BE2C (cell line): ENCODE measurements around the gene PLPP2.
"Not testable (repeated sequence)": the region's sequence is repeated elsewhere in the genome, so short reads cannot be mapped to it uniquely, and the experiment has no call there.

Experiments
- DNase-seq: peaks from one replicate; pipeline ENCODE4 v3.0.0-alpha.2; 2020
- H3K27me3 ChIP-seq: fragments of 250-450 bp; sonication (Bioruptor Pico); 2 replicates; pipeline ENCODE4 v1.5.1; 2020; ENCODE audit warnings: mild to moderate bottlenecking
- H3K36me3 ChIP-seq: fragments of 250-450 bp; sonication (Bioruptor Pico); 2 replicates; pipeline ENCODE4 v1.5.1; 2020; ENCODE audit warnings: mild to moderate bottlenecking
- H3K4me1 ChIP-seq: fragments of 250-450 bp; sonication (Bioruptor Pico); 2 replicates; pipeline ENCODE4 v1.5.1; 2020
- H3K4me3 ChIP-seq: 2 replicates; pipeline ENCODE4 v1.5.1; 2011; ENCODE audit warnings: low read depth, low read length
- H3K9me3 ChIP-seq: fragments of 250-450 bp; sonication (Bioruptor Pico); 2 replicates; pipeline ENCODE4 v1.5.1; 2020
- TF ChIP-seq, protein P1 (sequence below): IDR thresholded peaks from 2 replicates; pipeline ENCODE4 v1.5.1; 2012; ENCODE audit warnings: mild to moderate bottlenecking, low read depth, low read length

Gene PLPP2

GRCh38 chr19:246551-246950 is 44.7 kb downstream of the PLPP2 start:
- H3K27me3 ChIP-seq = no peaks in the 10 kb centered on the region
- H3K36me3 ChIP-seq = no peaks in the 10 kb centered on the region
- TF ChIP-seq, protein P1, sequence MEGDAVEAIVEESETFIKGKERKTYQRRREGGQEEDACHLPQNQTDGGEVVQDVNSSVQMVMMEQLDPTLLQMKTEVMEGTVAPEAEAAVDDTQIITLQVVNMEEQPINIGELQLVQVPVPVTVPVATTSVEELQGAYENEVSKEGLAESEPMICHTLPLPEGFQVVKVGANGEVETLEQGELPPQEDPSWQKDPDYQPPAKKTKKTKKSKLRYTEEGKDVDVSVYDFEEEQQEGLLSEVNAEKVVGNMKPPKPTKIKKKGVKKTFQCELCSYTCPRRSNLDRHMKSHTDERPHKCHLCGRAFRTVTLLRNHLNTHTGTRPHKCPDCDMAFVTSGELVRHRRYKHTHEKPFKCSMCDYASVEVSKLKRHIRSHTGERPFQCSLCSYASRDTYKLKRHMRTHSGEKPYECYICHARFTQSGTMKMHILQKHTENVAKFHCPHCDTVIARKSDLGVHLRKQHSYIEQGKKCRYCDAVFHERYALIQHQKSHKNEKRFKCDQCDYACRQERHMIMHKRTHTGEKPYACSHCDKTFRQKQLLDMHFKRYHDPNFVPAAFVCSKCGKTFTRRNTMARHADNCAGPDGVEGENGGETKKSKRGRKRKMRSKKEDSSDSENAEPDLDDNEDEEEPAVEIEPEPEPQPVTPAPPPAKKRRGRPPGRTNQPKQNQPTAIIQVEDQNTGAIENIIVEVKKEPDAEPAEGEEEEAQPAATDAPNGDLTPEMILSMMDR = no peak
- DNase-seq = peak; percentile 9
- H3K4me1 ChIP-seq = no peaks in the 10 kb centered on the region
- H3K4me3 ChIP-seq = no peak overlapping the region
- no peaks in the 10 kb centered on the region for H3K9me3 ChIP-seq

DNA sequence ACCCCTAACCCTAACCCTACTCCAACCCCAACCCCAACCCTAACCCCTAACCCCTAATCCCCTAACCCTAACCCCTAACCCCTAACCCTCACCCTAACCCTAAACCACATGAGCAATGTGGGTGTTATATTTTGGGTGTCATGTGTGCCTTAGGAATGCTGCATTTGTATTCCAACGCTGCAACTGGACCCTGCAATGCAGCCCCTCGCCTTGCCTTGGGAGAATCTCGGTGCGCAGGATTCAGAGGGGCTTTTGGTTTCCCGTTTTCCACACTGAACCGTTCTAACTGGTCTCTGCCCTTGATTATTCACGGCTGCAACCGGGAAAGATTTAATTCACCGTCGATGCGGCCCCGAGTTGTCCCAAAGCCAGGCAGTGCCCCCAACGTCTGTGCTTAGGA is 45.3 kb downstream of the PLPP2 start:
- not testable (repeated sequence) for H3K4me3 ChIP-seq

GRCh38 chr19:245457-245856 is 45.7 kb downstream of the PLPP2 start:
- H3K27me3 ChIP-seq = no peaks in the 10 kb centered on the region
- TF ChIP-seq, protein P1 = no peak
- H3K9me3 ChIP-seq = no peaks in the 10 kb centered on the region
- no peak for DNase-seq
- H3K4me1 ChIP-seq = no peaks in the 10 kb centered on the region
- H3K36me3 ChIP-seq = no peaks in the 10 kb centered on the region
- H3K4me3 ChIP-seq = no peak overlapping the region

More for the DNA sequence above, 45.3 kb downstream of the PLPP2 start:
- H3K27me3 ChIP-seq, DNase-seq, H3K36me3 ChIP-seq, H3K4me1 ChIP-seq, H3K9me3 ChIP-seq: not testable (repeated sequence)
